Smooth muscle cell (in vitro differentiated cells): ENCODE measurements around the gene ARHGEF11. TPM values are rescaled to one million over a fixed set of nuclear protein-coding genes. Genes with fewer than 3 reads are reported as not detected.

Experiments
- DNase-seq: peaks from one replicate; lab custom pipeline; 2025; ENCODE audit not compliant: unreplicated experiment; lab: John Stamatoyannopoulos, UW
- H2AFZ ChIP-seq: fragments of 200-600 bp; sonication (generic); 2 replicates; pipeline ENCODE4 v1.6.0; 2016; ENCODE audit warnings: antibody characterized with exemption, low read depth, mild to moderate bottlenecking
- H3F3A ChIP-seq: fragments of 200-600 bp; sonication (generic); 2 replicates; pipeline ENCODE4 v1.6.0; 2017; ENCODE audit warnings: antibody characterized with exemption, low read depth
- H3K27ac ChIP-seq: fragments of 200-600 bp; sonication (generic); 2 replicates; pipeline ENCODE4 v1.5.1; 2016; ENCODE audit warnings: low read depth, mild to moderate bottlenecking
- H3K27me3 ChIP-seq: fragments of 200-600 bp; sonication (generic); 2 replicates; pipeline ENCODE4 v1.6.1; 2016; ENCODE audit warnings: low read depth, mild to moderate bottlenecking
- H3K36me3 ChIP-seq: fragments of 200-600 bp; sonication (generic); 2 replicates; pipeline ENCODE4 v1.5.1; 2016; ENCODE audit warnings: low read depth
- H3K4me1 ChIP-seq: fragments of 200-600 bp; sonication (generic); 2 replicates; pipeline ENCODE4 v1.5.1; 2016; ENCODE audit warnings: low read depth
- H3K4me2 ChIP-seq: fragments of 200-600 bp; sonication (generic); 2 replicates; pipeline ENCODE4 v1.6.0; 2016; ENCODE audit warnings: mild to moderate bottlenecking
- H3K4me3 ChIP-seq: fragments of 200-600 bp; sonication (generic); 2 replicates; pipeline ENCODE4 v1.5.1; 2016; ENCODE audit warnings: mild to moderate bottlenecking
- H3K79me2 ChIP-seq: fragments of 200-600 bp; sonication (generic); 2 replicates; pipeline ENCODE4 v1.6.0; 2016; ENCODE audit warnings: low read depth, mild to moderate bottlenecking
- H3K9ac ChIP-seq: fragments of 200-600 bp; sonication (generic); 2 replicates; pipeline ENCODE4 v1.6.0; 2016; ENCODE audit warnings: low read depth
- H3K9me3 ChIP-seq: fragments of 200-600 bp; sonication (generic); replicated peaks from 2 replicates; pipeline ENCODE4 v1.5.1; 2016; ENCODE audit warnings: low read depth
- H4K20me1 ChIP-seq: fragments of 200-600 bp; sonication (generic); 2 replicates; pipeline ENCODE4 v1.6.0; 2016; ENCODE audit warnings: low read depth
- CTCF ChIP-seq: fragments of 200-600 bp; sonication (generic); IDR thresholded peaks from 2 replicates; pipeline ENCODE4 v1.5.1; 2017; ENCODE audit warnings: borderline replicate concordance, mild to moderate bottlenecking, antibody characterized with exemption; ENCODE audit not compliant: insufficient read depth, poor library complexity, severe bottlenecking
- WGBS: methylation state at CpG from one replicate; pipeline ENCODE4 v1.1.7; 2016; ENCODE audit warnings: low lambda C conversion rate; 5-methylcytosine and 5-hydroxymethylcytosine counted together
- polyA plus RNA-seq: library from polyadenylated mRNA; unstranded; fragments of >200 nt; fragmentation: Nextera tagmentation; extraction: Ambion mirVana; gene quantifications from 2 replicates; pipeline ENCODE4 v1.2.1, GENCODE V29; 2016
- total RNA-seq: library from RNA; depleted of rRNA; stranded (reverse); fragments of >200 nt; gene quantifications from 2 replicates; pipeline ENCODE4 v1.2.3, GENCODE V29; 2014

The ARHGEF11 gene
- total and polyA plus RNA-seq, 2 experiments from 2014 or later, result 15.1 to 20.1 TPM

- Histone ChIP-seq H3K4me1 (no peaks in the 10 kb centered on the region), H3K4me3 (no peak overlapping the region), H4K20me1 (peaks cover 5% of the 10 kb centered on the region), H3K36me3 (peaks cover 29% of the 10 kb centered on the region), H3K79me2 (no peaks in the 10 kb centered on the region), H2AFZ (no peak overlapping the region), H3K4me2 (no peak overlapping the region), H3F3A (no peaks in the 10 kb centered on the region), H3K9me3 (no peaks in the 10 kb centered on the region), H3K27ac (no peak overlapping the region), H3K9ac (no peak overlapping the region), H3K27me3 (no peaks in the 10 kb centered on the region)
- no peak for TF ChIP-seq CTCF
- 66% methylated on average over 2 of the region's 2 CpGs for WGBS
- DNase-seq, result no peak
Measured at GRCh38 chr1:156975084-156975483, 70.5 kb downstream of the ARHGEF11 start.

GRCh38 chr1:156973417-156973816 is 72.1 kb downstream of the ARHGEF11 start:
- H3K79me2 ChIP-seq, result no peaks in the 10 kb centered on the region
- no peak overlapping the region for H2AFZ ChIP-seq
- H3F3A ChIP-seq, result no peaks in the 10 kb centered on the region
- no peaks in the 10 kb centered on the region for H4K20me1 ChIP-seq
- 90% methylated on average over 2 of the region's 2 CpGs for WGBS
- H3K4me2 ChIP-seq, result no peak overlapping the region
- H3K4me1 ChIP-seq, result no peaks in the 10 kb centered on the region
- peaks cover 29% of the 10 kb centered on the region for H3K36me3 ChIP-seq
- no peaks in the 10 kb centered on the region for H3K27me3 ChIP-seq
- no peak for TF ChIP-seq CTCF
- no peak overlapping the region for H3K27ac ChIP-seq
- no peaks in the 10 kb centered on the region for H3K9me3 ChIP-seq
- H3K9ac ChIP-seq, result no peak overlapping the region
- DNase-seq, result no peak
- no peak overlapping the region for H3K4me3 ChIP-seq

GRCh38 chr1:156970017-156970416 is 75.5 kb downstream of the ARHGEF11 start:
- Histone ChIP-seq H3K79me2 (no peaks in the 10 kb centered on the region), H2AFZ (no peak overlapping the region), H3K4me2 (no peak overlapping the region), H3K27me3 (no peaks in the 10 kb centered on the region), H3K9me3 (no peaks in the 10 kb centered on the region), H4K20me1 (no peaks in the 10 kb centered on the region), H3K36me3 (peaks cover 15% of the 10 kb centered on the region), H3K27ac (no peak overlapping the region), H3K9ac (no peak overlapping the region), H3F3A (no peaks in the 10 kb centered on the region), H3K4me3 (no peak overlapping the region), H3K4me1 (no peaks in the 10 kb centered on the region)
- over 99% methylated on average over 3 of the region's 3 CpGs for WGBS
- no peak for TF ChIP-seq CTCF
- no peak for DNase-seq

- Histone ChIP-seq H3F3A (no peaks in the 10 kb centered on the region), H3K27ac (no peak overlapping the region)
- WGBS, result 90% methylated on average over 3 of the region's 3 CpGs
Measured at GRCh38 chr1:156969496-156969895, 76.0 kb downstream of the ARHGEF11 start.

More at GRCh38 chr1:156969496-156969895, 76.0 kb downstream of the ARHGEF11 start:
- TF ChIP-seq CTCF, result no peak
- no peaks in the 10 kb centered on the region for H3K27me3 ChIP-seq
- peaks cover 10% of the 10 kb centered on the region for H3K36me3 ChIP-seq
- H3K9me3 ChIP-seq, result no peaks in the 10 kb centered on the region
- no peaks in the 10 kb centered on the region for H4K20me1 ChIP-seq
- no peaks in the 10 kb centered on the region for H3K4me1 ChIP-seq
- no peak overlapping the region for H3K9ac ChIP-seq
- DNase-seq, result no peak
- no peak overlapping the region for H3K4me3 ChIP-seq
- no peak overlapping the region for H3K4me2 ChIP-seq
- no peaks in the 10 kb centered on the region for H3K79me2 ChIP-seq
- no peak overlapping the region for H2AFZ ChIP-seq
